CMK (cell line): Measurements from ENCODE around the gene ALPG.
A peak's percentile ranks its signal among the peaks of the same experiment; 100 is the strongest.
"Not testable (repeated sequence)": the region's sequence is repeated elsewhere in the genome, so short reads cannot be mapped to it uniquely, and the experiment has no call there.

ENCODE experiments used
- DNase-seq: peaks from one replicate; pipeline ENCODE4 v3.0.0-alpha.2; 2010; ENCODE audit warnings: low read depth

ALPG gene

GRCh38 chr2:232440220-232441018 lies 33.8 kb downstream of the ALPG start:
- peak; percentile 52 for DNase-seq

GRCh38 chr2:232441147-232441651 lies 34.6 kb downstream of the ALPG start:
- no peak for DNase-seq

- not testable (repeated sequence) for DNase-seq
Measured at GRCh38 chr2:232441922-232442321, 35.3 kb downstream of the ALPG start.

- not testable (repeated sequence) for DNase-seq
Measured at GRCh38 chr2:232442431-232442830, 35.8 kb downstream of the ALPG start.

GRCh38 chr2:232443047-232443446 lies 36.4 kb downstream of the ALPG start:
- not testable (repeated sequence) for DNase-seq

- not testable (repeated sequence) for DNase-seq
Measured at GRCh38 chr2:232443669-232444408, 37.2 kb downstream of the ALPG start.

GRCh38 chr2:232444409-232445148 lies 37.9 kb downstream of the ALPG start:
- no peak for DNase-seq

- not testable (repeated sequence) for DNase-seq
Measured at GRCh38 chr2:232445149-232445885, 38.7 kb downstream of the ALPG start.

GRCh38 chr2:232446266-232446777 lies 39.7 kb downstream of the ALPG start:
- not testable (repeated sequence) for DNase-seq

GRCh38 chr2:232447091-232447620 lies 40.5 kb downstream of the ALPG start:
- no peak for DNase-seq

GRCh38 chr2:232447638-232448303 lies 41.1 kb downstream of the ALPG start:
- no peak for DNase-seq

GRCh38 chr2:232448304-232448690 lies 41.7 kb downstream of the ALPG start:
- no peak for DNase-seq

GRCh38 chr2:232449964-232450363 lies 43.3 kb downstream of the ALPG start:
- no peak for DNase-seq

- not testable (repeated sequence) for DNase-seq
Measured at GRCh38 chr2:232451645-232452044, 45.0 kb downstream of the ALPG start.

- no peak for DNase-seq
Measured at GRCh38 chr2:232454630-232455029, 48.0 kb downstream of the ALPG start.

- DNase-seq: no peak
Measured at GRCh38 chr2:232455426-232456255, 49.0 kb downstream of the ALPG start, which contains the start of gene ALPI. Gene ALPI, plus strand, starts transcription at chr2:232456153. Its CDS starts 47 bp downstream, at chr2:232456200.

GRCh38 chr2:232456296-232457120 lies 49.9 kb downstream of the ALPG start:
- DNase-seq: no peak
